ENCODE data around the gene ADAMTSL5.
A peak's percentile ranks its signal among the peaks of the same experiment; 100 is the strongest.

DNA sequence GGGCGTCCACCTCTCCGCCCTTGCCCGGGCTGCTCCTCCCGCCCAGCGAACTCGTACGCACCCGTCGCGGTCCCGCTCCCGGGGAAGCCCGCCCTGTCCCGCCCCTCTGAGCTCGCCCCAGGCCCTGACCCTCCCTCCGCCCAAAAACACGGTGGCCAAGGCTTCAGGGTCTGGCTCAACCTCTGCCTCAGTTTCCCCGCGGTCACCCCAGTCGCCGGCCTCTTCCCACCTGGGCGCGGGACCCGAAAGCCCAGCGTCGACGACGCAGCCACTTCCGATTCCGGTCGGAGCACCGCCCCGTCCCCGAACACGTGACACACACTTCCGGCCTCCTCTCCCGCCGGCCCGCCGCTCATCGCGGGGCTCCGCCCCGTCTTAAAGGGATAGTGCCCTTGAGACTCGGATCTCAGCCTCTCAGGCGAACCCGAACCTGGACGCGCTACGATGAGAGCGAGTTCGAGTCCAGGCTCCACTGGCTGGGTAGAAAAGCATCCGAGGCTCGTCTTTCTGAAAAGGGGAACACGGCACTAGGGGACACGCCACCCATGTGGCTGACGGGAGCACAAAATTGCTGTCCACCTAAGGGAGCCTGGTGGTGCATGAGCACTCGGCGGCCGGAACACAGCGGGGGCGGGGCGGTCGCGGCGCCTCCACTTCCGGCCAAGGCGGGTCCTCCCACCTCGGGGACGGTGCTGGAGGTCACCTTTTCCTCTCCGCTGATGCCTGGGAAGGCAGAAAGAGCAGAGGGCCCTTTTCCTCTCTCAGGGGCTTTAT is 33.7 kb downstream of the ADAMTSL5 start, which contains the start of gene C19orf25:
- peak; percentile 57 for TF ChIP-seq ELF4 (IDR thresholded peaks at IDR 0.05)
- TF ChIP-seq BHLHE40 (IDR thresholded peaks at IDR 0.05; ENCODE audit: borderline replicate concordance): no peak
- no peak for TF ChIP-seq ARNT (IDR thresholded peaks at IDR 0.05)
- no peak for TF ChIP-seq TARDBP (IDR thresholded peaks at IDR 0.05)
- peak; percentile 99 for TF ChIP-seq L3MBTL2 (conservative IDR thresholded peaks at IDR 0.05)
- no peak for TF ChIP-seq FOXM1 (IDR thresholded peaks at IDR 0.05; ENCODE audit: borderline replicate concordance)
- TF ChIP-seq, protein P1, sequence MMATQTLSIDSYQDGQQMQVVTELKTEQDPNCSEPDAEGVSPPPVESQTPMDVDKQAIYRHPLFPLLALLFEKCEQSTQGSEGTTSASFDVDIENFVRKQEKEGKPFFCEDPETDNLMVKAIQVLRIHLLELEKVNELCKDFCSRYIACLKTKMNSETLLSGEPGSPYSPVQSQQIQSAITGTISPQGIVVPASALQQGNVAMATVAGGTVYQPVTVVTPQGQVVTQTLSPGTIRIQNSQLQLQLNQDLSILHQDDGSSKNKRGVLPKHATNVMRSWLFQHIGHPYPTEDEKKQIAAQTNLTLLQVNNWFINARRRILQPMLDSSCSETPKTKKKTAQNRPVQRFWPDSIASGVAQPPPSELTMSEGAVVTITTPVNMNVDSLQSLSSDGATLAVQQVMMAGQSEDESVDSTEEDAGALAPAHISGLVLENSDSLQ (IDR thresholded peaks at IDR 0.05): peak; percentile 97
- TF ChIP-seq SUZ12 (IDR thresholded peaks at IDR 0.05): no peak
